Activated CD4-positive, alpha-beta T cell treated with anti-CD3 and anti-CD28 coated beads, Interleukin-10, Interleukin-2, amounts not matched to agents 100 ng/mL and 50 ng/mL, durations not matched to agents 16 hours and 8 hours (primary cell): Measurements from ENCODE around the gene LMNTD2.
"Not testable (repeated sequence)": the region's sequence is repeated elsewhere in the genome, so short reads cannot be mapped to it uniquely, and the experiment has no call there.

Experiments
- DNase-seq: peaks from one replicate; pipeline ENCODE4 v3.0.0-alpha.2; 2020

Gene LMNTD2

DNA sequence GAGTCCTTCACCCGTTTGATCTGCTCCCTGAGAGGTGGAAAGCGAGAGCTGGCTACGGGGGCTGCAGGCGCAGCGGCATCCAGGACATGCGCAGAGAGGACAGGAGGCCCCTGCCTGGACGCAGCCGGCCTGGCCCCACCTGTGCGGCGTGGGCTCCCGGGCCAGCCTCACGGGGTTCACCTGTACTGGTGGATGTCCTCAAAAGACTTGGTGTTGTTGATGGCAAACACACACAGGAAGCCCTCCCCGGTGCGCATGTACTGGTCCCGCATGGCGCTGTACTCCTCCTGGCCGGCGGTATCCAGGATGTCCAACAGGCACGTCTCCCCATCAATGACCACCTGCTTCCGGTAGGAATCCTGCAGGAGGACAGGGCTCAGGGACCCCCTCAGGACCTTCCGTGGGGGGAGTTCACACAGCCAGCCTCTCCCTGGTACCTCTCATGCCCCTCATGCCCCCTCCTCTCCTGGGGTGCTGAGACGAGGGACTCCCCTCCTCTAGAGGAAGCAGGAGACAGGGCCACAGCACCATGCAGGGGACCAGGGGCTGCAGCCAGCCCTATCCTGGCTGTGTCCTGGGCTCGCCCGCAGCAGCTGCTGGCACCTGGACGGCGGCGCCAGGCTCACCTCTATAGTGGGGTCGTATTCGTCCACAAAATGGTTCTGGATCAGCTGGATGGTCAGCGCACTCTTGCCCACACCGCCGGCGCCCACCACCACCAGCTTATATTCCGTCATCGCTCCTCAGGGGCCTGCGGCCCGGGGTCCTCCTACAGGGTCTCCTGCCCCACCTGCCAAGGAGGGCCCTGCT is 26.7 kb downstream of the LMNTD2 start:
- no peak for DNase-seq

DNA sequence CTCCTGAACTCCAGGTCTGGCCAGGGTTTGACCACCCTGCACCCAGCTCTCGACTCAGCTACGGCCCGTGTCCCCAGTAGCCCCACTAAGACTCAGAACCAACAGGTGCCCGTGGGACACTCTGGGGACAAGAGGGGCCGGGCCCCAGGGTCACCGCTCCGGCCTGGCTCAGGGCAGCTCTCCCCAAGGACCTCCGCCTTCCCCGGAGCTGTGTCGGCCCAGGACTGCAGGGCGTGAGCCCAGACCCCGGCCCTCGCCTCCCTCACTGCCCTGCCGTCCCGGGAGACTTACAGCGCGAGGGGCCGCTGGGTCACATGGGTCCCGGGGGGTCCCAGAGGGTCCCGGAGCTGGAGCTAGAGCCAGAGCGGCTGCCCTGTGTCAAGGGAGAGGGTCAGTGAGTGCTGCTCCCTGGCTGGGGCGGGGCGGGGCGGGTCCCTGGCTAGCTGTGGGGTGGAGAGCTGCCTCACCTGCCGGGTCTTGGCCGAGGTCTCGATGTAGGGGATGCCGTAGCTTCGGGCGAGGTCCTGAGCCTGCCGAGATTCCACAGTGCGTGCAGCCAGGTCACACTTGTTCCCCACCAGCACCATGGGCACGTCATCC is 27.5 kb downstream of the LMNTD2 start:
- no peak for DNase-seq

DNA sequence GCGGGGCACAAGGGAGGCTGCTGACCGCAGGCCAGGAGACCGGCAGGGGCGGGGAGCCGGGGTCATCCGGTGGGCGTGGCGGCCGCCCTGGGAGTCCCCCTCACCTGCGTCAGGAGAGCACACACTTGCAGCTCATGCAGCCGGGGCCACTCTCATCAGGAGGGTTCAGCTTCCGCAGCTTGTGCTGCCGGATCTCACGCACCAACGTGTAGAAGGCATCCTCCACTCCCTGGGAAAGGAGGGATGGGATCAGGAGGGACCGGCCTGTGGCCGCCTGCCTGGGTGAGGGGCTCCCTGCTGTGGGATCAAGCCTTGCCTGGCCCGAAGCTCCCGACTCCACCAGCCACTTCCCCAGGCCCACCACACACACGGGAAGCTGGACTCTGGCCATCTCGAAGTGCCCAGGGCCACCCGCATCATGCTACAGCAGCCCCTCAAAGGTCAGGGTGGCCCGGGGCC is 28.0 kb downstream of the LMNTD2 start:
- DNase-seq = no peak

DNA sequence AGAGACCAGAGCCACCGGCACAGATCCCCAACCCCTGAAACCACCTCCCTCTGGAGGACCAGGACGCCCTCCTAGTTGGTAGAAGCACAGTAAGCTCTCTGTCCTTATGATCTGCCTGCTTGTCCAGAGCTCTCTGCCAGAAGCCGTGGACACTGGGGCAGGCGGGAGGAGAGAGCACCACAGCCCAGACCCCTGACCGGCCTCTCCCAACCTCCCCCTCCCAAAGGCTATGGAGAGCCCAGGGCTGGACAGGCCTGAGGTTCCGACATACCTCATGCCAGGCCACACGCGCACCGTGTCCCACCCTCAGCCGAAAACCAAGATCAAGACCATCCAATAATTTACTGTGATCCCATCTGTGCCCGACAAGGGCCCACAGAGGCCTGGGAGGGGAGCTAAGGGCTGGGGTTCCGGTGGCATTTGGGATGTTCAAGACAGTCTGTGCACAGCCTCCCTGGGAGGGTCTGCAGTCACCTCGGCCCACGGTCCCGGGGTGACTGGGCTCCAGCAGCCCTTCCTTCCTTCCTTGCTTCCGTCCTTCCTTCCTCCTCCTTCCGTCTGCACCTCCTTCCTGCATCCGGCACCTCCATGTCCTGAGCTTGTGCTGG is 28.5 kb downstream of the LMNTD2 start:
- DNase-seq = no peak

DNA sequence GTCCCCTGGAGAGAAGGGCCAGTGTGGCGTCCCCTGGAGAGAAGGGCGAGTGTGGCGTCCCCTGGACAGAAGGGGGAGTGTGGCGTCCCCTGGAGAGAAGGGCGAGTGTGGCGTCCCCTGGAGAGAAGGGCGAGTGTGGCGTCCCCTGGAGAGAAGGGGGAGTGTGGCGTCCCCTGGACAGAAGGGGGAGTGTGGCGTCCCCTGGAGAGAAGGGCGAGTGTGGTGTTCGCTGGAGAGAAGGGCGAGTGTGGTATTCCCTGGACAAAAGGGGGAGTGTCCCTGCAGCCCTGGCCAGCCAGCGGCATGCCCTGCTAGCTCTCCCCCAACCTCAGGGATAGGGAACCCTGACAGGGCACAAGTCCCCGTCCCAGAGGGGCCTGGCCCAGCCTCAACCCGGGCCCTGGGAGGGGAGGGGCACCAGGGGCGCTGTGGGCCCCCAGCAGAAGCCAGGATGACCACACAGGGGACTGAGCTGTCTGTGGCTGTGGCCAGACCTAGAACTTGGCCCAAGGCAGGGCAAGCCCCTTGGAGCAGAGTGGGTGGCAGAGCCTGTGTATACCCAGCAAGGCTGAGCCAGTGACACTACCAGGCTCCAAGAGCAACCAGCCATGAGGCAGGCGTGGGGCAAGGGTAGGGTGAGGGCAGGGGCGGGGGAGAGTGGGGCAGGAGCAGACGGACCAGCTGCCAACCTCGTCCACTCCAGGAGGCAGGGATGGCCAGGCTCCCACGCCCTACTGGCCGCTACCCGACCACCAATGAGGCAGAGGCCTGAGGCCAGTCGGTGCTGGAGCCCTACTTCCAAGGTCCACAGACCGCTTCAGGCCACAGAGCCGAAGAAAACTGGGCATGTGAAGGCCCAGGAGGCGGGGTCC is 29.3 kb downstream of the LMNTD2 start:
- no peak for DNase-seq

- DNase-seq = no peak
Measured at GRCh38 chr11:529728-530411, 30.7 kb downstream of the LMNTD2 start.

DNA sequence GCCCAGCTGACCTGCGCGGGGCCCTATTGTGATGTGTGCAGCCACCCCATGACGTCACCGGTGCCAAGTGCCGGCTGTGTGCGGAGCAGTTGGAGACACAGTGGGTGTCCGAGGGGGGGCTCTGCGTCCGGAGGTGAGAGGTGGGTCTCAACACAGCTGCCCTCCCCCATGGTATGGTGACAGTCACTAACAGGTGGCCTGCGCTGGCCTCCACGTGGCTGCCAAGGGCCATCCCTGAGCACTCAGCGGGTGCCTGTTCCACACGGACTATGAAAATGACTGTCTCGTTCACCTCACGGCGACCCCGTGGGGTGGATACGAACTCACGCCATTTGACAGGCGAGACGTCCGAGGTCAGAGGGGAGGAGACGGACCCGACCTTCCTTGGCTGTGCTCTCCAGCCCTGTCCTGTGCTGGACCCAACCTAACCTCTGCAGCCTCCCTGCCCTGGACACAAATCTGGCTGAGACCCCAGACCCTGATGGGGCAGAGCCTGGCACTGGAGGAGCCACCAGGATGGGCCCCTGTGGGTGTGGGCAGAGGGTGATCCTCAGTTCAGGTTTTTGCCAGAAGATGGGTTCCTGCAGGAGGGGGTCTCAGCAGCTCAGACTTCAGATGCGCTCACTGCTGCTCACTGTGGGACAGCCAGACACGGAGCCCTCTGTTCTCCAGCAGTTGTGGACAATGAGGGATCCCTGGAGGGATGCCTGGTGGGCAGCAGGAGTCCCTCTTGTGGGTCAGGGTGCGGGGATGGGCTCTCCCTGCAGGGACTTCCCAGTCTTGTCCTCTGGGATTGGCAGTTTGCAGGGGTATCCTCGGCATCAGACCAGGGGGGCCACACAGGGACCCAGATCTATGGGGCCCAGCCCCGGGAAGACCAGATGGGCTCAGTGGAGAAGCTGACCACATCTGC is 31.5 kb downstream of the LMNTD2 start:
- no peak for DNase-seq

GRCh38 chr11:528166-528814 is 32.2 kb downstream of the LMNTD2 start:
- no peak for DNase-seq

- no peak for DNase-seq
Measured at GRCh38 chr11:526192-526591, 34.3 kb downstream of the LMNTD2 start.

DNA sequence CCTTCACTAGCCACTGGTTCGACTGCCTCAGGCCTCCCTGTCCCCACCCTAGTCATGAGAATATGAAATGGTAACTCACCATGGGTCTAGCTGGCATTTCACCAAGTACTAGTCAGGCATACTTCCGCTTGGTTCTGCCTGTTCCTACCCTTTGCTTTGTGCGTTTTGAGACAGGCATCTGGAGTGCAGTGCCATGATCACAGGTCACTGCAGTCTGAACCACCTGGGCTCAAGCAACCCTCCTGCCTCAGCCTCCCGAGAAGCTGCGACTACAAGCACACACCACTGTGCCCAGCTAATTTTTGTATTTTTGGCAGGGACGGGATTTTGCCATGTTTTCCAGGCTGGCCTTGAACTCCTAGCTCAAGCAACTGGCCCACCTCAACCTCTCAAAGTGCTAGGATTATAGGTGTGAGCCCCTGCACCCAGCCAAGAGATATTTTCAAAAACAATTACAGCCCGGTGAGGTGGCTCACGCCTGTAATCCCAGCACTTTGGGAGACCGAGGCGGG is 39.3 kb downstream of the LMNTD2 start:
- DNase-seq = no peak

GRCh38 chr11:520428-521176 is 39.9 kb downstream of the LMNTD2 start:
- DNase-seq = no peak

- DNase-seq = peak; percentile 92
Measured at GRCh38 chr11:518463-519202, 41.9 kb downstream of the LMNTD2 start.

DNA sequence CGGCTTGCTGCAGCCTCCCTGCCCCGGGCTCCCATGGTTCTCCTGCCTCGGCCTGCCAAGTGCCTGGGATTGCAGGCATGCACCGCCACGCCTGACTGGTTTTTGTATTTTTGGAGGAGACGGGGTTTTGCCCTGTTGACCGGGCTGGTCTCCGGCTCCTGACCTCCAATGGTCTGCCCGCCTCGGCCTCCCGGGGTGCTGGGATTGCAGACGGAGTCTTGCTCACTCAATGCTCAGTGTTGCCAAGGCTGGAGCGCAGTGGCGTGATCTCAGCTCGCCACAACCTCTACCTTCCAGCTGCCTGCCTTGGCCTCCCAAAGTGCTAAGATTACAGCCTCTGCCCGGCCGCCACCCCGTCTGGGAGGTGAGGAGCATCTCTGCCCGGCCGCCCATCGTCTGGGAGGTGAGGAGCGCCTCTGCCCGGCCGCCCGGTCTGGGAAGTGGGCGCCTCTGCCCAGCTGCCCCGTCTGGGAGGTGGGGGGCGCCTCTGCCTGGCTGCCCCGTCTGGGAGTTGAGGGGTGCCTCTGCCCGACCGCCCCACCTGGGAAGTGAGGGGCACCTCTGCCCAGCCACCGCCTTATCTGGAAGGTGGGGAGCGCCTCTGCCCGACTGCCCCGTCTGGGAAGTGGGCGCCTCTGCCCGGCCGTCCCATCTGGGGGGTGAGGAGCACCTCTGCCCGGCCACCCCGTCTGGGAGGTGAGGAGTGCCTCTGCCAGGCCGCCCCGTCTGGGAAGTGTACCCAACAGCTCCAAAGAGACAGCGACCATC is 43.4 kb downstream of the LMNTD2 start:
- not testable (repeated sequence) for DNase-seq

DNA sequence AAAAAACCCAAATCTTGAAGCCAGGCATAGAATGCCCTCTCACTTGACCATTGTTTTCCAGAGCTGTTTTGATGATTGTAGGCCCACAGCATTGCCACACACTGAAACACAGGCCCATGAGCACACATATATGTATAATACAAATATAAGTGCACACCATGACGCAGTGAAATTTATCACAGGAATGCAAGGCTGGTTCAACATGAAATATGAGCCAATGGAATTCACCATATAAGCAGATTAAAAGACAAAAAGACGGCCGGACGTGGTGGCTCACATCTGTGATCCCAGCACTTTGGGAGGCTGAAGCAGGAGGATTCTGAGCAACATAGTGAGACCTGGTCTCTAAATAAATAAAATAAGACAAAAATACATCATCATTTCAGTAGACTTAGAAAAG is 44.1 kb downstream of the LMNTD2 start:
- DNase-seq = no peak

GRCh38 chr11:515131-515530 is 45.4 kb downstream of the LMNTD2 start:
- no peak for DNase-seq

- no peak for DNase-seq
Measured at GRCh38 chr11:514606-515005, 45.9 kb downstream of the LMNTD2 start.

- DNase-seq = no peak
Measured at GRCh38 chr11:512761-513595, 47.6 kb downstream of the LMNTD2 start.
